ENCODE results near the gene NSUN5.

The NSUN5 gene

GRCh38 chr7:73345538-73345937, 36.9 kb upstream of the NSUN5 start:
- Histone ChIP-seq H3K4me3 (ENCODE audit: insufficient read depth, low read depth, low read length) (no peak overlapping the region), H3K27ac (ENCODE audit: insufficient read depth, low read depth, low read length, poor library complexity, severe bottlenecking) (no peak overlapping the region), H3K9me3 (ENCODE audit: control insufficient read depth, low read length) (no peaks in the 10 kb centered on the region)

GRCh38 chr7:73343671-73344380, 35.2 kb upstream of the NSUN5 start:
- no peak overlapping the region for H3K27ac ChIP-seq (ENCODE audit: insufficient read depth, low read depth, low read length, poor library complexity, severe bottlenecking)
- no peak overlapping the region for H3K4me3 ChIP-seq (ENCODE audit: insufficient read depth, low read depth, low read length)
- no peaks in the 10 kb centered on the region for H3K9me3 ChIP-seq (ENCODE audit: control insufficient read depth, low read length)
- 80 to 83% methylated on average over 7 of the region's 7 CpGs for WGBS, 2 experiments
- H3K27me3 ChIP-seq (ENCODE audit: control insufficient read depth, insufficient read depth, low read length, poor library complexity, severe bottlenecking), result no peaks in the 10 kb centered on the region
- H3K4me1 ChIP-seq (ENCODE audit: control insufficient read depth, insufficient read depth, low read length), result peaks cover 4% of the 10 kb centered on the region
- no peaks in the 10 kb centered on the region for H3K36me3 ChIP-seq (ENCODE audit: control insufficient read depth, insufficient read depth, low read length)

More at GRCh38 chr7:73345538-73345937, 36.9 kb upstream of the NSUN5 start:
- H3K36me3 ChIP-seq (ENCODE audit: control insufficient read depth, insufficient read depth, low read length), result no peaks in the 10 kb centered on the region
- 72 to 85% methylated on average over 4 of the region's 4 CpGs for WGBS, 2 experiments
- H3K4me1 ChIP-seq (ENCODE audit: control insufficient read depth, insufficient read depth, low read length), result peaks cover 8% of the 10 kb centered on the region
- no peaks in the 10 kb centered on the region for H3K27me3 ChIP-seq (ENCODE audit: control insufficient read depth, insufficient read depth, low read length, poor library complexity, severe bottlenecking)

GRCh38 chr7:73342645-73343044, 34.0 kb upstream of the NSUN5 start:
- Histone ChIP-seq H3K9me3 (ENCODE audit: control insufficient read depth, low read length) (no peaks in the 10 kb centered on the region), H3K27me3 (ENCODE audit: control insufficient read depth, insufficient read depth, low read length, poor library complexity, severe bottlenecking) (no peaks in the 10 kb centered on the region), H3K4me3 (ENCODE audit: insufficient read depth, low read depth, low read length) (no peak overlapping the region), H3K27ac (ENCODE audit: insufficient read depth, low read depth, low read length, poor library complexity, severe bottlenecking) (no peak overlapping the region), H3K36me3 (ENCODE audit: control insufficient read depth, insufficient read depth, low read length) (no peaks in the 10 kb centered on the region), H3K4me1 (ENCODE audit: control insufficient read depth, insufficient read depth, low read length) (peaks cover 4% of the 10 kb centered on the region)
- WGBS, 2 experiments, result 73 to 81% methylated on average over 8 of the region's 8 CpGs

- H3K27ac ChIP-seq (ENCODE audit: insufficient read depth, low read depth, low read length, poor library complexity, severe bottlenecking), result no peak overlapping the region
- H3K4me3 ChIP-seq (ENCODE audit: insufficient read depth, low read depth, low read length), result no peak overlapping the region
- no peaks in the 10 kb centered on the region for H3K27me3 ChIP-seq (ENCODE audit: control insufficient read depth, insufficient read depth, low read length, poor library complexity, severe bottlenecking)
- H3K4me1 ChIP-seq (ENCODE audit: control insufficient read depth, insufficient read depth, low read length), result peaks cover 4% of the 10 kb centered on the region
- no peaks in the 10 kb centered on the region for H3K36me3 ChIP-seq (ENCODE audit: control insufficient read depth, insufficient read depth, low read length)
- 91 to 93% methylated on average over 8 of the region's 8 CpGs for WGBS, 2 experiments
- no peaks in the 10 kb centered on the region for H3K9me3 ChIP-seq (ENCODE audit: control insufficient read depth, low read length)
Observed at GRCh38 chr7:73341877-73342276, 33.3 kb upstream of the NSUN5 start.

GRCh38 chr7:73340514-73340913, 31.9 kb upstream of the NSUN5 start:
- 64 to 84% methylated on average over 7 of the region's 7 CpGs for WGBS, 2 experiments
- Histone ChIP-seq H3K36me3 (ENCODE audit: control insufficient read depth, insufficient read depth, low read length) (no peaks in the 10 kb centered on the region), H3K9me3 (ENCODE audit: control insufficient read depth, low read length) (no peaks in the 10 kb centered on the region), H3K27me3 (ENCODE audit: control insufficient read depth, insufficient read depth, low read length, poor library complexity, severe bottlenecking) (no peaks in the 10 kb centered on the region), H3K4me3 (ENCODE audit: insufficient read depth, low read depth, low read length) (no peak overlapping the region), H3K4me1 (ENCODE audit: control insufficient read depth, insufficient read depth, low read length) (peaks cover 4% of the 10 kb centered on the region), H3K27ac (ENCODE audit: insufficient read depth, low read depth, low read length, poor library complexity, severe bottlenecking) (no peak overlapping the region)

- WGBS, 2 experiments, result 84 to 95% methylated on average over 9 to 10 of the region's 10 CpGs
- Histone ChIP-seq H3K27ac (ENCODE audit: insufficient read depth, low read depth, low read length, poor library complexity, severe bottlenecking) (no peak overlapping the region), H3K9me3 (ENCODE audit: control insufficient read depth, low read length) (no peaks in the 10 kb centered on the region), H3K27me3 (ENCODE audit: control insufficient read depth, insufficient read depth, low read length, poor library complexity, severe bottlenecking) (no peaks in the 10 kb centered on the region), H3K4me3 (ENCODE audit: insufficient read depth, low read depth, low read length) (no peak overlapping the region), H3K4me1 (ENCODE audit: control insufficient read depth, insufficient read depth, low read length) (no peaks in the 10 kb centered on the region), H3K36me3 (ENCODE audit: control insufficient read depth, insufficient read depth, low read length) (no peaks in the 10 kb centered on the region)
Observed at GRCh38 chr7:73338321-73338720, 29.7 kb upstream of the NSUN5 start.

GRCh38 chr7:73332447-73332846, 23.8 kb upstream of the NSUN5 start:
- WGBS, 2 experiments, result 93 to 96% methylated on average over 6 of the region's 6 CpGs
- H3K9me3 ChIP-seq (ENCODE audit: control insufficient read depth, low read length), result no peaks in the 10 kb centered on the region

GRCh38 chr7:73330772-73331171, 22.1 kb upstream of the NSUN5 start:
- H3K27ac ChIP-seq (ENCODE audit: insufficient read depth, low read depth, low read length, poor library complexity, severe bottlenecking), result no peak overlapping the region
- H3K36me3 ChIP-seq (ENCODE audit: control insufficient read depth, insufficient read depth, low read length), result no peaks in the 10 kb centered on the region
- no peaks in the 10 kb centered on the region for H3K9me3 ChIP-seq (ENCODE audit: control insufficient read depth, low read length)
- no peaks in the 10 kb centered on the region for H3K27me3 ChIP-seq (ENCODE audit: control insufficient read depth, insufficient read depth, low read length, poor library complexity, severe bottlenecking)
- no peaks in the 10 kb centered on the region for H3K4me1 ChIP-seq (ENCODE audit: control insufficient read depth, insufficient read depth, low read length)
- H3K4me3 ChIP-seq (ENCODE audit: insufficient read depth, low read depth, low read length), result no peak overlapping the region
- WGBS, 2 experiments, result 57 to 61% methylated on average over 6 of the region's 6 CpGs

More at GRCh38 chr7:73332447-73332846, 23.8 kb upstream of the NSUN5 start:
- no peaks in the 10 kb centered on the region for H3K27me3 ChIP-seq (ENCODE audit: control insufficient read depth, insufficient read depth, low read length, poor library complexity, severe bottlenecking)
- no peaks in the 10 kb centered on the region for H3K4me1 ChIP-seq (ENCODE audit: control insufficient read depth, insufficient read depth, low read length)
- H3K4me3 ChIP-seq (ENCODE audit: insufficient read depth, low read depth, low read length), result no peak overlapping the region
- H3K27ac ChIP-seq (ENCODE audit: insufficient read depth, low read depth, low read length, poor library complexity, severe bottlenecking), result no peak overlapping the region
- no peaks in the 10 kb centered on the region for H3K36me3 ChIP-seq (ENCODE audit: control insufficient read depth, insufficient read depth, low read length)

- WGBS, 2 experiments, result 89 to 90% methylated on average over 11 of the region's 11 CpGs
- H3K27ac ChIP-seq (ENCODE audit: insufficient read depth, low read depth, low read length, poor library complexity, severe bottlenecking), result no peak overlapping the region
Observed at GRCh38 chr7:73329861-73330581, 21.4 kb upstream of the NSUN5 start.

GRCh38 chr7:73328696-73329095, 20.1 kb upstream of the NSUN5 start:
- Histone ChIP-seq H3K4me1 (ENCODE audit: control insufficient read depth, insufficient read depth, low read length) (no peaks in the 10 kb centered on the region), H3K27me3 (ENCODE audit: control insufficient read depth, insufficient read depth, low read length, poor library complexity, severe bottlenecking) (no peaks in the 10 kb centered on the region), H3K4me3 (ENCODE audit: insufficient read depth, low read depth, low read length) (no peak overlapping the region), H3K27ac (ENCODE audit: insufficient read depth, low read depth, low read length, poor library complexity, severe bottlenecking) (no peak overlapping the region), H3K9me3 (ENCODE audit: control insufficient read depth, low read length) (no peaks in the 10 kb centered on the region), H3K36me3 (ENCODE audit: control insufficient read depth, insufficient read depth, low read length) (no peaks in the 10 kb centered on the region)
- WGBS, 2 experiments, result 91 to 96% methylated on average over 10 of the region's 10 CpGs

More at GRCh38 chr7:73329861-73330581, 21.4 kb upstream of the NSUN5 start:
- H3K36me3 ChIP-seq (ENCODE audit: control insufficient read depth, insufficient read depth, low read length), result no peaks in the 10 kb centered on the region
- H3K4me3 ChIP-seq (ENCODE audit: insufficient read depth, low read depth, low read length), result no peak overlapping the region
- H3K4me1 ChIP-seq (ENCODE audit: control insufficient read depth, insufficient read depth, low read length), result no peaks in the 10 kb centered on the region
- H3K9me3 ChIP-seq (ENCODE audit: control insufficient read depth, low read length), result no peaks in the 10 kb centered on the region
- H3K27me3 ChIP-seq (ENCODE audit: control insufficient read depth, insufficient read depth, low read length, poor library complexity, severe bottlenecking), result no peaks in the 10 kb centered on the region

Data from ectodermal cell (in vitro differentiated cells).